ENCODE measurements around the gene TAS2R14.

TAS2R14 gene

DNA sequence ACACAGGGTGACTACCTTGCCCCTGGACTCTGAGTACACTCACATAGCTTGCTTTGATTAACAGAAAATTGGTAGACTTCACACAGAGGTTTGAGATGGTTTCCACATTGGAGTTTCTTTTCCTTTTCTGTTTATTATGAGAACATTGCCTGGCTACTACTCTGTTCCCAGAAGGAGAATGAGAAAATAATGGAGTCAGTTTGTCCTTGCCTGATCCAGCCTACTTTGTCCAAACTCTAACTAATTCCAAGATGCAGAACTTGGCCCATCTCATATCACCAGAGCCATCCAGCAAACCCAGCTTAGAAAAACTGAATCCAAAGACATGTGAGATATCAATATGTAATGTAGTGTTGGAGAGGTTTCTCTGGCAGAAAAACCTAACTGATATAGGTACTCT lies 27.3 kb upstream of the TAS2R14 start:
- TF ChIP-seq, protein P1, sequence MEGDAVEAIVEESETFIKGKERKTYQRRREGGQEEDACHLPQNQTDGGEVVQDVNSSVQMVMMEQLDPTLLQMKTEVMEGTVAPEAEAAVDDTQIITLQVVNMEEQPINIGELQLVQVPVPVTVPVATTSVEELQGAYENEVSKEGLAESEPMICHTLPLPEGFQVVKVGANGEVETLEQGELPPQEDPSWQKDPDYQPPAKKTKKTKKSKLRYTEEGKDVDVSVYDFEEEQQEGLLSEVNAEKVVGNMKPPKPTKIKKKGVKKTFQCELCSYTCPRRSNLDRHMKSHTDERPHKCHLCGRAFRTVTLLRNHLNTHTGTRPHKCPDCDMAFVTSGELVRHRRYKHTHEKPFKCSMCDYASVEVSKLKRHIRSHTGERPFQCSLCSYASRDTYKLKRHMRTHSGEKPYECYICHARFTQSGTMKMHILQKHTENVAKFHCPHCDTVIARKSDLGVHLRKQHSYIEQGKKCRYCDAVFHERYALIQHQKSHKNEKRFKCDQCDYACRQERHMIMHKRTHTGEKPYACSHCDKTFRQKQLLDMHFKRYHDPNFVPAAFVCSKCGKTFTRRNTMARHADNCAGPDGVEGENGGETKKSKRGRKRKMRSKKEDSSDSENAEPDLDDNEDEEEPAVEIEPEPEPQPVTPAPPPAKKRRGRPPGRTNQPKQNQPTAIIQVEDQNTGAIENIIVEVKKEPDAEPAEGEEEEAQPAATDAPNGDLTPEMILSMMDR (IDR thresholded peaks at IDR 0.05; ENCODE audit: low read depth, low read length), result no peak
- Histone ChIP-seq H3K27me3 (no peaks in the 10 kb centered on the region), H3K4me3 (ENCODE audit: low read depth, low read length) (no peak overlapping the region), H3K36me3 (no peaks in the 10 kb centered on the region), H3K4me1 (no peaks in the 10 kb centered on the region), H3K9me3 (no peaks in the 10 kb centered on the region)
- no peak for DNase-seq

DNA sequence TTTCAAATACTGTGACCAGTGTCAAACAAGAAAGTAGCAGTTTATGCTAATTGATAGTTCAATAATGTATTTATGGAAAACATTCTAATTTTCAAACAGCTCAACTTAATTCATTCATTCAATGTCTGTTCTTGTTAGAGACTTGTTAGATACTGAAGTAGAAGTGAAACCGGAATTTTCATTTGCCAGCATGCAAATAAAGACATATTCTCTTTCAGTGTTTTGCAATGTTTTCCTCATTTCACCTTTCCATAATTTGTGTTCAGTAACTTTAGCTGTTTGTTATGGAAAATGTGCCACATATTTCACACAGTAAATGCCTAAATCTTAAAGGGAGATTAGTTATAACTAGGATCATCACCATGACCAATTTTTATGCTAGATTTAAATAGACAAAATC lies 26.4 kb upstream of the TAS2R14 start:
- H3K4me1 ChIP-seq, result no peaks in the 10 kb centered on the region
- H3K9me3 ChIP-seq, result no peaks in the 10 kb centered on the region
- no peaks in the 10 kb centered on the region for H3K36me3 ChIP-seq
- DNase-seq, result no peak
- H3K27me3 ChIP-seq, result no peaks in the 10 kb centered on the region
- H3K4me3 ChIP-seq (ENCODE audit: low read depth, low read length), result no peak overlapping the region
- TF ChIP-seq, protein P1 (IDR thresholded peaks at IDR 0.05; ENCODE audit: low read depth, low read length), result no peak

DNA sequence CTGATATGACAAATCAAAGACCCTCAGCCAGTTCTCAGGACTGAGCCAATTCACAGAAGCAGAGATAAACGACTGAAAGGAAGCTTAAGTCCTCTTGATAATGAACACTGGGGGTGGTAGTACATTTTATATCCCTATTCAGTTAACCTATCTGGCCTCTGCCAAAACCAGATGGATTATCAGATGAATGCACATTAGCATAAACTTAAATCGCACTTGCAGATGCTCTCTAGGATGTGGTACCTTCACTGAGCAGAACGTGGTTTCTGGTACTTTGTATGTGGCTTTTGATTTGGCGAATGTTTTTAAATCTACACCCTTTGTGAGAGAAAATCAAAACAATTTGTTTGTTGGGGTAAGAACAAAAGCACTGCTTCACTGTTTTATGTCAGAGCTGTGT lies 21.1 kb upstream of the TAS2R14 start:
- Histone ChIP-seq H3K27me3 (no peaks in the 10 kb centered on the region), H3K36me3 (no peaks in the 10 kb centered on the region), H3K4me1 (no peaks in the 10 kb centered on the region), H3K9me3 (no peaks in the 10 kb centered on the region), H3K4me3 (ENCODE audit: low read depth, low read length) (no peak overlapping the region)
- TF ChIP-seq, protein P1 (IDR thresholded peaks at IDR 0.05; ENCODE audit: low read depth, low read length), result no peak
- DNase-seq, result no peak

DNA sequence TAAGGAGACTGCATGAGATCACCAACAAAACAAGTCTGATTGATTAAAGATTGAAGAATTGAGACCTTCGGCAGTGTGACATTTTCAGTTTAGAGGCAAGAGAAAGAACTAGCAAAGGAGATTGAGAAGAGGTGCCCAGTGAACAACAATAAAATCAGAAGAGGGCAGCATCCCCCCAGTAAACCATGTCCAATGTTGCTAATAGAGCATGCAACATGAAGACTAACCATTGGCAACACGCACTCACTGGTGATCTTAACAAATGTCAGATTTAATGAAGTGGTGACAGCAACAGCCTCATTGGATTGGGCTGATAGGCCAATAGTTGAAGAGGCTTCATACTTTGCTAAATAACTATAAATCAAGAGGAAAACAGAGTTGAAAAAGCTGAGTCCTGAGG lies 20.7 kb upstream of the TAS2R14 start:
- Histone ChIP-seq H3K4me1 (no peaks in the 10 kb centered on the region), H3K4me3 (ENCODE audit: low read depth, low read length) (no peak overlapping the region), H3K27me3 (no peaks in the 10 kb centered on the region), H3K36me3 (no peaks in the 10 kb centered on the region), H3K9me3 (no peaks in the 10 kb centered on the region)
- DNase-seq, result peak; percentile 18
- TF ChIP-seq, protein P1 (IDR thresholded peaks at IDR 0.05; ENCODE audit: low read depth, low read length), result peak; percentile 36

DNA sequence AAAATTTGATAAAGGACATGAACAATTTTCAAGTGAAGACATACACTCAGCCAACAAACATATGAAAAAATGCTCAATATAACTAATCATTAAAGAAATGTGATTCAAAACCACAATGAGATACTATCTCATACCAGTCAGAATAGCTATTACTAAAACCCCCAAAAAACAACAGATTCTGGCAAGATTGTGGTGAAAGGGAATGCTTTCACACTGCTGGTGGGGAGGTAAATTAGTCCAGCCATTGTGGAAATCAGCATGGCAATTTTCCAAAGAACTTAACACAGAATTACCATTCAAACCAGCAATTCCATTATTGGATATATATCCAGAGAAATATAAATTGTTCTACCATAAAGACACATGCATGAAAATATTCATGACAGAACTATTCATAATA lies 18.7 kb upstream of the TAS2R14 start:
- H3K4me1 ChIP-seq, result no peaks in the 10 kb centered on the region
- TF ChIP-seq, protein P1 (IDR thresholded peaks at IDR 0.05; ENCODE audit: low read depth, low read length), result no peak
- no peak for DNase-seq
- H3K36me3 ChIP-seq, result no peaks in the 10 kb centered on the region
- H3K9me3 ChIP-seq, result no peaks in the 10 kb centered on the region
- H3K4me3 ChIP-seq (ENCODE audit: low read depth, low read length), result no peak overlapping the region
- H3K27me3 ChIP-seq, result no peaks in the 10 kb centered on the region

DNA sequence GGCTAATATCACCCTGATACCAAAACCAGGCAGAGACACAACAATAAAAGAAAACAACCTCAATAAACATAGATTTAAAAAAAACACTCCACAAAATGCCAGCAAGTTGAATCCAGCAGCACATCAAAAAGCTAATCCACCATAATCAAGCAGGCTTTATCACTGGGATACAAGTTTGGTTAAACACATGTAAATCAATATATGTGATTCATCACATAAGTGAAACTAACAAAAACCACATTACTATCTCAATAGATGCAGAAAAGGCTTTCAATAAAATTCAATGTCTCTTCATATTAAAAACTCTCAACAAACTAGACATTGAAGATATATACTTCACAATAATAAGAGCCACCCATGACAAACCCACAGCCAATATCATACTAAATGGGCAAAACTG lies 17.0 kb upstream of the TAS2R14 start:
- H3K36me3 ChIP-seq, result no peaks in the 10 kb centered on the region
- no peaks in the 10 kb centered on the region for H3K4me1 ChIP-seq
- H3K9me3 ChIP-seq, result no peaks in the 10 kb centered on the region
- H3K27me3 ChIP-seq, result no peaks in the 10 kb centered on the region
- no peak overlapping the region for H3K4me3 ChIP-seq (ENCODE audit: low read depth, low read length)
- no peak for DNase-seq
- TF ChIP-seq, protein P1 (IDR thresholded peaks at IDR 0.05; ENCODE audit: low read depth, low read length), result no peak
